Esophagus squamous epithelium (tissue), 4 donors: ENCODE results near the gene LAMTOR4.

ENCODE experiments used
- POLR2A ChIP-seq, 4 donors: fragments of 450-650 bp; IDR thresholded peaks; one replicate each; pipeline ENCODE4 v1.6.1; 2017; ENCODE audit warnings: antibody characterized with exemption in 4 of 4, mild to moderate bottlenecking in 4 of 4, moderate library complexity in 3 of 4
- TF ChIP-seq, protein P1 (sequence below), 6 experiments: fragments of 450-650 bp in 4 of 6; fragments of 200-600 bp in 2 of 6; sonication (generic) in 2 of 6; IDR thresholded peaks; one replicate each; pipeline ENCODE4 v1.5.1; 2016 to 2019; ENCODE audit warnings: antibody characterized with exemption in 6 of 6, mild to moderate bottlenecking in 4 of 6, moderate library complexity in 4 of 6

DNA sequence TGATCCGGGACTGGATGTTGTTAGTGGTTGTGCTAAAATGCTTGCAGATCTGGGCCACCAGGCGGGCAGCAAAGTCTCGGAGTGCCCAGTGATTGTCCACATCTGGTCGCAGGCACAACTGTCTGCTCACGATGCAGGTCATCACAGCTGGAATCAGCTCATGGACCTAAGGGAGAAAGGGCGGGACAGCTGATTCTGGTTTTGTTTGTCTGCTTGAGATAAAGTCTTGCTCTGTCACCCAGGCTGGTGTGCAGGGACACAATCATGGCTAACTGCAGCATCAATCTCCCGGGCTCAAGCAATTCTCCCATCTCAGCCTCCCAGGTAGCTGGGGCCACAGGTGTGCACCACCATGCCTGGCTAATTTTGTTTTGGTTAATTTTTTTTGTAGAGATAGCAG, 37.6 kb upstream of the LAMTOR4 start:
- TF ChIP-seq, protein P1, sequence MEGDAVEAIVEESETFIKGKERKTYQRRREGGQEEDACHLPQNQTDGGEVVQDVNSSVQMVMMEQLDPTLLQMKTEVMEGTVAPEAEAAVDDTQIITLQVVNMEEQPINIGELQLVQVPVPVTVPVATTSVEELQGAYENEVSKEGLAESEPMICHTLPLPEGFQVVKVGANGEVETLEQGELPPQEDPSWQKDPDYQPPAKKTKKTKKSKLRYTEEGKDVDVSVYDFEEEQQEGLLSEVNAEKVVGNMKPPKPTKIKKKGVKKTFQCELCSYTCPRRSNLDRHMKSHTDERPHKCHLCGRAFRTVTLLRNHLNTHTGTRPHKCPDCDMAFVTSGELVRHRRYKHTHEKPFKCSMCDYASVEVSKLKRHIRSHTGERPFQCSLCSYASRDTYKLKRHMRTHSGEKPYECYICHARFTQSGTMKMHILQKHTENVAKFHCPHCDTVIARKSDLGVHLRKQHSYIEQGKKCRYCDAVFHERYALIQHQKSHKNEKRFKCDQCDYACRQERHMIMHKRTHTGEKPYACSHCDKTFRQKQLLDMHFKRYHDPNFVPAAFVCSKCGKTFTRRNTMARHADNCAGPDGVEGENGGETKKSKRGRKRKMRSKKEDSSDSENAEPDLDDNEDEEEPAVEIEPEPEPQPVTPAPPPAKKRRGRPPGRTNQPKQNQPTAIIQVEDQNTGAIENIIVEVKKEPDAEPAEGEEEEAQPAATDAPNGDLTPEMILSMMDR (IDR thresholded peaks at IDR 0.05) = no peak
- TF ChIP-seq POLR2A (IDR thresholded peaks at IDR 0.05) = no peak
